GM18520 (cell line): ENCODE results near the gene DENND4A.
"Not testable (repeated sequence)": the region's sequence is repeated elsewhere in the genome, so short reads cannot be mapped to it uniquely, and the experiment has no call there.

ENCODE experiments used
- ATAC-seq: cut with Tn5 transposase; IDR thresholded peaks from one replicate; pipeline ENCODE4 v1.9.1; 2021; ENCODE audit not compliant: unreplicated experiment

DENND4A gene

DNA sequence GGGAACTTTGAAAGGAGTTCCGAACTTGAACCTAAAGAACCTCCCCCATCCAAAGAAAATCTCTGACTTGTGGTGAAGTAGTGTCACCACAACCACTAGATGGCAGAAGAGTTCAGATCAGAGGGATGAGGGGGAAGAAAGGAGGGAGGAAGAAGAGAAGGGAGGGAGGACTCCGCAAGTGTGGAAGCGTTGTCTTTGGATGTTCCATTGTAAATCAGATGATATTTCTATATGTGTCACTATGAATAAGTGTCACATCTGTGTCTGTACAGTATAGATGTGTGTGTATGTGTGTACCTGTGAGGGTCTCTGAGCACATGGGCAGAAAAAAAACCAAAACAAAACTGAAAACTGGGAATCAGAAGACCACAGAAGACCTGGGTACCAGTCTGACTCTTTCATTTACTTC, 153.4 kb downstream of the DENND4A start:
- no peak for ATAC-seq

DNA sequence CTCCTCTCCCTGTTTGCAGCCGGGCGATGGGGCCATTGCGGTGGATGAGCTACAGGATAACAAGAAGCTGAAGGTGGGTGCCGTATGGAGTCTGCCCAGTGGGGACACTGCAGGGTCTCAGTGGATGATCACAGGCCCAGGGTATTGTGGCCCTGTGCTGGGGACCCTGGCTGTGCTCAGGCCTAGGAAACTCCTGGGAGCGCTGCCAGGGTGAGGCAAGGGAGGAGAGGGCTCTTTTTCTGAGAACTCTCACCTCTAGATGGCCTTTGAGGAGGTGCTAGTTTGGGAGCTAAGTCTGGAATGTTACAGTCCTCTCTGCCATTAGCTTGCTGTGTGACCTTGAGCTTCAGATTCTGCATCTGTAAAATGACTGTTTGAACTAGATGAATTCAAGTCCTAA, 154.0 kb downstream of the DENND4A start:
- no peak for ATAC-seq

DNA sequence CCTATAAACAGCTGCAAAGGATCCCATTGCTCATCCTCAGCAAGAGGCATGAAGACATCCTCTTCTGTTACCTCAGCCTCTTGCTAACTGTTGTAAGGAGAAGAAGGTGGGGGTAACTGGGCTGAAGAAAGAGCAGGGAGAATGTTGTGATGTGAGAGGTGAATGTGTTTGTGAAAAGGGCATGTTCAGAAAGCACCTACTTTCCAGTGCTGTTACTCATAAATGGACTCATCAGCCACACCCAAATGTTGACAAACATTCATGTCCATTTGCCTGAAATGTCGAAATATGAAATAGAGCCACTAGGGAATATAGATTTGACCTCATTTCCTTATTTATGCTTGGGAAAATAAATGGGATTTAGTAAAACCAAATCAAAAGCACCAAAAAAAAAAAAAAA, 157.7 kb downstream of the DENND4A start:
- ATAC-seq, result no peak

DNA sequence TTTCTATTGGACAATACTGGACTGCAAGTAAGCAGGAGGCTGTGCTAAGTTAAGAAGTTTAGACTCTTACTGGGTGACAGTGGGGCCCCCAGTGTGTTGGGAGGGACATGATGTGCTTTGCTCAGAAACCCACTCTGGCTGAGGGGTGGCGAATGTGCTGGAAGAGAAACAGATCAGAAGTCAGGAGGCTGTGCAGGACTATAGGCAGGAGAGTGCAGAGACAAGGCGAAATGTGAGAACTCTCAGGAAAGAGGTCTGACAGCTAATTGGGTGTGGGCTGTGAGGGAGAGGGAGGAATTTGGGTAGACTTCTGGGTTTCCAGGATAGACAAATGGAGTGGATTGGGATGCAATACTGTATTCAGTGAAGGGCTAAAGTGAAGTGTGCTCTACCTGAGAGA, 158.3 kb downstream of the DENND4A start:
- no peak for ATAC-seq

DNA sequence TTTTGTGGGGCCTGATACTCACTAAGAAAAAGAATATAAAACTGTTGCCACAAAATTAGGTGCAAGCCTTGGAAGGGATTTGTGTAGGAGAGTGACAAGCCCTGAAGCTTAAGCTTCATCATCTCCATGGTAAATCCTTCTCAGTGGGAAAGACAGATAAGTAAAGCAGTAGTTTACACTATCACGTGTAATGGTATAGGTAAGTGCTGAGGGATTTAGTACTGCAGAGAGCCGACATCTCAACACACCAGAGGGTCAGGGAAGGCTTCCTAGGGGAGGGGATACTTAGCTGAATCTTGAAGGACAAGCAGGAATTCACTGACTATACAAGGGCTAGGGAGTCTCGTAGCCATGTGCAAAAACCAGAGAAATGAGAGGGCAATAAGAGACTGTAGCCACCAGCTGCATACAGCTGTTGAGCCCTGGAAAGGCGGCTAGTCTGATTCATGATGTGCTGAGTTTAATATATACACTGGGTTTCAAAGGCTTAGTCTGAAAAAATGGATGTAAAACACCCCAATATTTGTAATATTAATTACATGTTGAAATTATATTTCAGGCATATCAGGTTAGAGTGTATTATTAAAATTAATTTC, 159.2 kb downstream of the DENND4A start:
- no peak for ATAC-seq

DNA sequence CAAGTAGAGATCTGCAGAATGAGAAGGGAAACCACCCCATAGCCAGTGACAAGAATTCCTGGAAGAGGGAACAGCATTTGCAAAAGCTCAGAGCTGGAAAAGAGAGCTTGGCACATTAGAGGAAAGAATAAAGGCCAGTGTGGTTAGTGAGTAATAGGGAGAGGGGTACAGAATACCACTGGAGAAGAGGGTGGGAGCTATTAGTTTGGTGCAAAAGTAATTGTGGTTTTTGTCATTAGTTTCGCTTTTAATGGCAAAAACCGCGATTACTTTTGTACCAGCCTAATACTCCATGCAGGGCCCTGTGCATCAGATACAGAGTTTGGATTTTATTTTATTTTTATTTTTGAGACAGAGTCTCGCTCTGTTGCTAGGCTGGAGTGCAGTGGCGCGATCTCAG, 160.6 kb downstream of the DENND4A start:
- peak; percentile 48 for ATAC-seq

DNA sequence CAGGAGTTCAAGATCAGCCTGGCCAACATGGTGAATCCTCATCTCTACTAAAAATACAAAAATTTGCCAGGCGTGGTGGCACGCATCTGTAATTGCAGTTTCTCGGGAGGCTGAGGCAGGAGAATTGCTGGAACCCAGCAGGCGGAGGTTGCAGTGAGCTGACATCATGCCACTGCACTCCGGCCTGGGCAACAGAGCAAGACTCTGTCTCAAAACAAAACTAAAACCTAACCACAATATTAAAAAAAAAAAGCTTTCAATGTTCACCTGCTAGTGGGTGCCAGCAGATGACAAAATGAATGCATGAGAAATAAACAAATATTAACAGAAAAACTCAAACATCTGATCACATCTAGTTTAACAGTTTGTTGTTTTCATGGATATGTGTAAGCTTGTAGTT, 161.3 kb downstream of the DENND4A start:
- peak; percentile 52 for ATAC-seq

DNA sequence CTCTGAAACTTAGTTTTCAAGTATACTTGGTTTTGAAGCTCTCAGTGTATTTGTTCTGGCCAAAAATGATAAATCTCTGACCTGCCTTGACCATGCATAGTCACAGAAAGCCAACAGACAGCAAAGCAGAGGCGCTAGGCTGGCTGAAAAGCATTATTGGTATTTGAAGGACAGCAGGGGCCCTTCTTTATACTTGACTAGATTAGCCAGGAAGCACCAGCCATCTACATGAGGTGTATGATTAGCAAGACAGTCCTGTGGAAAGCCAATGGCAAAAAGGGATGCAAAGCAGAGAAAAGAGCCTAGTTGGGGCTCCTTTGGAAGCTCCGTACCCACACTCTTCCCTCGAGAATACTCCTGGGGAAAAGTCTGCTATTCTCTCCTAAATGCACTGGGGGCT, 162.5 kb downstream of the DENND4A start:
- no peak for ATAC-seq

DNA sequence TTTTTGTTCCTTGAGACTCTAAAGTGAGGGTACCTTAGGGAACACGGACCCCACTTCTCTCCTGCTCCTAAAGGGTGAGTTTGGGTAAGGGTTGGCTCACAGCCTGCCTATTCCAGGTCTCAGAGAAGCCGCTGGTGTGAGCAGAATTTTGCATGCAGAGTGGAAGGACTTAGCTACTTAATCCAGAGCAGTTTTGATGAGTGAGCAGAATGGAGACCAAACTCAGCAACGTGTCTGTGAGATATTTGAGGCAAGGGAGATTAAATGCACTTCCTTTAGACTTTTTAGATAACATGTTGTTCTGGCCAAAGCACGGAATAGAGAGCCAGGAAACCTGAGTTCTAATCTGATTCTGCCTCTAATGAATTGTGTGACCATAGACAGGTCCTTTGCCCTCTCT, 165.2 kb downstream of the DENND4A start:
- no peak for ATAC-seq

DNA sequence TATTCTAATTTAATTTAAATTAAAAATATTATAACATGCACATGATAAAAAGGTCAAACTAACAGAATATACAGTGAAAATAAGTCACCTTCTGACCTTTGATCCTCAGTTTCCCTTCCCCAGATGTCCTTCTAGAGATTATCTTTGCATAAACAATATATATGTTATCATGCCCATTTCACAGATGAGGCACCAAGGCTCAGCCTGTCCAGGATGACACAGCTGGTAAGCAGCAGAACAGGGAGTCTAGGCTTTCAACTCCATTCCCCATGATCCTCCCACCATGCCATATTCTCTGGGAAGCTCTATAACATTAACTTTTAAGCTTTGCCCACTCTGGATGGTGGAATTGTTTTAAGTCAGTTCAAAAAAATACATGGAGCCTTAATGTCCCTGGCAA, 169.0 kb downstream of the DENND4A start:
- no peak for ATAC-seq

DNA sequence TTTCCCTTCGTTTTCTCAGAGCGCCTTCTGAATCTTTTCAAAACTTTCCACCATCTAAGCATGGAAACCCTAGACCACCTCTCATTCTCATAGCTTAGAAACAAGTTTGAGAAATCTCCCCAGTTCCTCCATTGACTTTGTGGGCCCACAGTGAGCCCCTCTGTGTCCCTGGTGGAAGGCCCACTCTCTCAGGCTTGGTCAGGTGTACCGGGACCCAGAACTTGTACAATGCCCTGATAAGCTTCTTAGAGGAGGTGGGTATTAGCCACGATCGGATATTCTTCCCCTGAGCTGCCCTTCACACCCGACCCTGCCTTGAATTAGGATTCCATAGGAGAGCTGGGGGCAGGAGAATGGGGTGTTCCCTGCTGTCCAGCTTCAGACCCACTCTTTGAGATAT, 170.5 kb downstream of the DENND4A start, which contains the start of gene SLC24A1:
TSS of gene SLC24A1 (plus strand) at position 301 of the 400 bp plus-strand sequence. CDS start 2,143 bp downstream, outside the sequence.
- ATAC-seq, result no peak

DNA sequence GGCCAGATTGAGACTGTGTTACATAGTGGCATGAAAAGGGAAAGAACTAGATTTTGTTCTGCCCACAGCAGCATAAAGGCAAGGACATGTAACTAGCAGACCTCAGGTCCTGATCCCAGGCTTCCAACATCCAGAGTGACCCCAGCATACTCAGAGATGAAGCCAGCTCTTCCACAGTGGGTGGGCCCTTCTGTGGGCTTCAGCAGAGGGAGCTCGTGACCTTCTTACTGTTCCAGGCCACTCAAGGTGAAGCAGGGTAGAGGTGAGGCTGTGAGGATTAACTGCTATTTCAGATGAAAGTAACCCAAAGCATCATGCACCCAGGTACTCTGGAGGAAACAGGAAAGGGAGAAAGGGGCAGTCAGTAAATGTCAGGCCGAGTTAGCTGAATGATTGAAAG, 171.3 kb downstream of the DENND4A start:
- ATAC-seq, result no peak

DNA sequence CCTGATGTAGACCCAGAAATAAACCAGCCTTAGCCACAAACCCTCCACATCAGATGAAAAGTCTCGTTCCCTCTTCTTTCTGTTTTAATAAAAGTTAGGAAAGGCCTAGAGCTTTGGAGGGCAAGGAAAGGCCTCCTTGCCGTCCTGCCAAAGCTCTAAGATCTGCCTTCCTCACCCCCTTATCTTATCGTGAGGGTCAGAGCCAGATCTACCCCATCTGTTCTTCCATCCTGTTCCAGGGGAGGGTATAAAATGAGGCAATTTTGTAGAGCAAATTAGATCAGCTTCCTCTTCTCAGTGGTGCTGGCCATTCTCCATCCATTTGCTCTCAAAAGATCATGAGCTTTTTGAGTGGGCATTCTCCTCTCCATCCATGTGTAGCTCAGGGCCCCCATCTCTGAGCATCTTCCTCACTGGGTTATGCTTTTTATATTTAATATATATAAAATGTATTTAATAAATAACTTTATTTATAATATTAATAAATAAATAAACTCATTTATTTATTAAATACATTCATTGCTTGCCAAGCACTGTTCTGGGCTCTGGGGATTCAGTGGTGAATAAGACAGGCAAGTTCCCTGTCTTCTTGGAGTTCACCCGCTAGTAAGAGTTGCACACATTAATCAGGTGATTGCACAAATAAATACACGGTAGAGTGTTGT, 172.3 kb downstream of the DENND4A start:
- no peak for ATAC-seq

DNA sequence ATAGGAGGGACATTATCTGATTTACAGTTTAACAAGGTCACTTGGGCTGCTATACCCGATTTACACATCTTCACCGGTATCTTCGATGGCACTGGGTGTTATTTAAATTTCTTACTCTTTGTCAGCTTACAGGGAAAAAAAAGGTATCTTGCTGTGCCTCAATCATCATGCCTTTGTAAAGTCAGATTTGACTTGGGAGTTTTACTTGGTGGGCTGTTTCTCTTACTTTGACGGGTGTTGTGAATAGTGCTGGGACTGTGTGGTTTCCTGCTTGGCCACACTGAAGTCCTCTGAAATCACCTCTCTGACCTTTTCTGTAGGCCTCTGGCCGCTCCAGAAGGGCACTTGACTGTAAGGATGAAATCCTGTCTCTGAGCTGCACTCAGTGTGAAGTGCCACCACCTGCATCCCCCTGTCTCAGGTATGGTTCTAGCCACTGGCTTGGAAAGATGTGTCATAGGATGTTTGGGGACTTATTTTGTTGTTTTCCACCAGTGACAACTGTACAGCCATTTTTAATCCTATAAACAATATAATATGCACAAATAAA, 173.5 kb downstream of the DENND4A start:
- no peak for ATAC-seq

DNA sequence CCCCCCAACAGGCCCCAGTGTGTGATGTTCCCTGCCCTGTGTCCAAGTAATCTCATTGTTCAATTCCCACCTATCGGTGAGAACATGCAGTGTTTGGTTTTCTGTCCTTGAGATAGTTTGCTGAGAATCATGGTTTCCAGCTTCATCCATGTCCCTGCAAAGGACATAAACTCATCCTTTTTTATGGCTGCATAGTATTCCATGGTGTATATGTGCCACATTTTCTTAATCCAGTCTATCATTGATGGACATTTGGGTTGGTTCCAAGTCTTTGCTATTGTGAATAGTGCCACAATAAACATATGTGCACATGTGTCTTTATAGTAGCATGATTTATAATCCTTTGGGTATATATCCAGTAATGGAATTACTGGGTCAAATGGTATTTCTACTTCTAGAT, 176.2 kb downstream of the DENND4A start:
- ATAC-seq, result not testable (repeated sequence)

DNA sequence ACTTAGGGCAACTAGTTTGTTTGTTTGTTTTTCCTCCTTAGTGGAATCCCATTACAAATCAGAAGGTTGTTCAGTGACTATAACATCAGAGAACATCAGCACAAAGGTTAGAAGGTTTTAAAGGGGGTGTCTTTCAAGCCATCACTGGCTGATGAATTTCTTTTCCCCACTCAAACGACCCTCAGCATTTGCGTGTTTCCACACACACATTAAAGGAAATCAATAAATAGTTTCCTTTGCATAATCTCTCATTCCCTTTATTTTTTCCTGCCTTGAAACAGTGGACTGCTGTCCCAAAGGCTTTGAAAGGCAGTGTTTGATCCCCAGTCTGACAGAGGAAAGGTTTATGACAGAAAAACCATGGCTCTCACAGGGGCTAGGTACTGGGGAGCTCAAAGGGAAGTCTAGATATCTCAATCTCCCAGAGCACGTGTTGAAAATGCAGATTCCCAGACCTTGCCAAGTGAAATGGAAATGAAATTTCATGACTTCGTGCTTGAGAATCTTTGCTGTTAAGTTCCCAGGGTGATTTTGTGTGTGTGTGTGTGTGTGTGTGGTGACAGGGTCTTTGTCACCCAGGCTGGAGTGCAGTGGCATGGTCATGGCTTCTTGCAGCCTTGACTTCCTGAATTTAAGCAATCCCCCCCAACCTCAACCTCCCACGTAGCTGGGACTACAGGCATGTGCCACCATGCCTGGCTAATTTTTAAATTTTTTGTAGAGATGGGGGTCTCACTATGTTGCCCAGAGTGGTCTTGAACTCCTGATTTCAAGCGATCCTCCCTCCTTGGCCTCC, 178.9 kb downstream of the DENND4A start:
- no peak for ATAC-seq

DNA sequence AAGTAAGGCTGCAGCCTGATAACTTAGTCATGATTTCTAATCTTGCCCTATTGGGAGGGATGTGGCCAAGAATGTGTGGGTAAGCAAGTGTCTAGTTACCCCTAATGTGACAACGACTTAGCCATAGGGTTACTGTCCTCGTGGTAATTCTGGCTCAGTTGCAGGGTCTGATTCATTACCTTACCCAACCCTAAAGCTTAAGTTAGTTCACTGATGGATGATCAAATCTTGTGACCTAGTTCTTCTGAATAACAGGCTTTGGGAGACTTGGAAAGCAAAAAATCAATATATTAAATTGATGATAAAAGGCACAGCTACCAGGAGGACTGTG, 179.5 kb downstream of the DENND4A start:
- no peak for ATAC-seq

DNA sequence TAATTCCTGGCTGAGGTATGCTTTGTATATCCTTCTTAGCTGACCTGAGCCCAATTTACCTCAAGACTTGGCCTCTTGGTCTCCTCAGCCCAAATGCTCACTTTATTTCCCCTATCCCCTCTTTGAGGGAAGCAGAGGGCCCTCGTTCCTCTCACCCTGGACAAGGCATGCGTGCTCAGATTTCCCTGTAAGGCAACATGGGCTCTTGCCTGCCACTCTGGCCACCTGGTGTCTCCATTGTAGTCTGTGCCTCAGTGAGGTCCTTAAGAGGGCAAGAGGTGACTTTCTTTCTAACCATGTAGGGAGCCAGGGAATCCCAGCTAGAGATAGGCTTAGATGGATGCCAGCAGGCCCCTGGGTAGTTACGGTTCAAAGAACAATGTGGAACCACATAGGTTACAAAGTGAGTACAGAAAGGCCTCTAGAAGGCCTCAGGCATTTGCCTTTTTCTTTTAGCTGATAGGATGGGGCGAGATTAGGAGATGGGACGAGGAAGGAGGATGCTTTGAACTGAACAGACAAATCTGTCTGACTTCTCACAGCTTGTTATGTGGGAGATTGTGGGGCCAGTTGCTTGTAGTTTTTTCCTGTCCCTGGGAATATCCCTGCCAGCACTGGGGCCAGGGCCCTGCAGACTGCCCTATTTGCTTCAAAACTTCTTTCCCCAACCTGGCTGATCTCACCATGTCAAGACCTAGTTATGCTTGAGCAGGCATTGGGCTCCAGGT, 180.0 kb downstream of the DENND4A start:
- ATAC-seq, result no peak

DNA sequence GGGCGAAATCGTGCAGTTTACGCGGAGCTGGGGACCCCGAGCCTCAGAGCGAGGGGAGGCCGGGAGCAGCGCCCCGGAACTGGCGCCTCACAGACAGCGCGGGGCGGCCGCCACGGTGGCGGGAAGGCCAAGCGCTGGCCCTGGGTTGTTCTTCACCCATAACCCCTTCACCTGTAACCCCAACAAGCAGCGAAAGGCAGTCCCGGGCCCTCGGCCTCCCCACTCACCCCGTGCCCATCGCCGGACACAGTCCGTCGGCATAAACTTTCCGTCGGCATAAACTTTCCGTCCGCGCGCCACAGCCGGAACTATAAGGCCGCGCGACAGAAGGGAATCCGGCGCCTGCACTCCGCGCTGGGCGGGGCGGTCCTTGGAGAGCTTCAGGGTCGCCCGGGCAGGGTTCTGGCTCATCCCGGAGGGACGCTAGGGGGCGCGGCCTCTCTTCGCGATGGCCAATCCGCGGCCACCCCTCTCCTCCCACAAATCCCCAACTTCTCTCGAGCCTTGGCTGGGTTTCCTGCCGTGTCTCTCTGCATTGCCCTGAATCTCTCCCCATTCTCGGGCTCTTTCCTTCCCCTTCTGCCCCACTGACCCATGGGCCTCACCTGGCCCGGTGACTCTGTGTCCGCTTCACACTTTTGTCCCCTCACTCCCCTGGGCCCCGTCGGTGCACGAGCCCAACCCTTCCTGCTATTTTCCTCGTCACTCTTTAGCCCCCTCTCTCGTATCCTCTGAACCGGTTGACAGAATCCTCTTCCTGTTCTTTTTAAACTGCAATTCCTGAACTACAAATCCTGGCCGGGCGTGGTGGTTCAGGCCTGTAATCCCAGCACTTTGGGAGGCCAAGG, 181.0 kb downstream of the DENND4A start, which contains the start of gene INTS14:
TSS of gene INTS14 (minus strand) at position 261 of the 848 bp plus-strand sequence. CDS start 3,751 bp downstream, outside the sequence.
- ATAC-seq, result peak; percentile 91
